OCI-LY7 (cell line): ENCODE results near the gene RAD51B. TPM values are rescaled to one million over a fixed set of nuclear protein-coding genes. Genes with fewer than 3 reads are reported as not detected.

Experiments
- BruUV-seq: library from RNA; stranded (reverse); fragments of 400-500 nt; replicated peaks from 2 replicates; lab custom pipeline; 2021; lab: Mats Ljungman, UMichigan
- CTCF ChIA-PET: fragments of 300-600 bp; sonication (Branson Sonifier 250); formaldehyde crosslinking; loops from one replicate; lab custom pipeline; 2022; ENCODE audit warnings: antibody characterized with exemption; ENCODE audit not compliant: unreplicated experiment; lab: Charles Lee
- POLR2A ChIA-PET: fragments of 300-600 bp; sonication (Branson Sonifier 250); formaldehyde crosslinking; loops from one replicate; lab custom pipeline; 2022; ENCODE audit warnings: antibody characterized with exemption; lab: Charles Lee
- DNase-seq: peaks from one replicate; pipeline ENCODE4 v3.0.0-alpha.2; 2015; ENCODE audit warnings: low spot score
- H2AFZ ChIP-seq: fragments of 200-600 bp; sonication (generic), shearing (Covaris generic); 2 replicates; pipeline ENCODE4 v1.6.1; 2014; ENCODE audit warnings: mild to moderate bottlenecking, antibody characterized with exemption, low read length, moderate library complexity
- H3K27ac ChIP-seq: fragments of 200-600 bp; sonication (generic); 2 replicates; pipeline ENCODE4 v1.5.1; 2014; ENCODE audit warnings: mixed run types, low read depth, mild to moderate bottlenecking, moderate library complexity, low read length, inconsistent platforms; ENCODE audit not compliant: poor library complexity, severe bottlenecking
- H3K36me3 ChIP-seq: fragments of 200-600 bp; sonication (generic); 2 replicates; pipeline ENCODE4 v1.6.1; 2014; ENCODE audit warnings: mild to moderate bottlenecking, antibody characterized with exemption, low read length, moderate library complexity, mixed read lengths; ENCODE audit not compliant: insufficient read depth
- H3K4me1 ChIP-seq: fragments of 200-600 bp; sonication (generic); 2 replicates; pipeline ENCODE4 v1.5.1; 2014; ENCODE audit warnings: mild to moderate bottlenecking, low read length; ENCODE audit not compliant: insufficient read depth, poor library complexity, severe bottlenecking
- H3K4me2 ChIP-seq: fragments of 200-600 bp; sonication (generic); 2 replicates; pipeline ENCODE4 v1.6.1; 2014; ENCODE audit warnings: mild to moderate bottlenecking, low read length
- H3K4me3 ChIP-seq: fragments of 200-600 bp; sonication (generic); 2 replicates; pipeline ENCODE4 v1.5.1; 2014; ENCODE audit warnings: mild to moderate bottlenecking, low read depth, low read length; ENCODE audit not compliant: poor library complexity, severe bottlenecking
- H3K79me2 ChIP-seq: fragments of 200-600 bp; sonication (generic); 2 replicates; pipeline ENCODE4 v1.6.1; 2016; ENCODE audit warnings: low read depth, mild to moderate bottlenecking, low read length, moderate library complexity, mixed read lengths; ENCODE audit not compliant: insufficient read depth
- H3K9me2 ChIP-seq: fragments of 200-600 bp; sonication (generic); 2 replicates; pipeline ENCODE4 v1.6.1; 2016; ENCODE audit warnings: mild to moderate bottlenecking, low read length, mixed read lengths; ENCODE audit not compliant: insufficient read depth
- H3K9me3 ChIP-seq: fragments of 200-600 bp; sonication (generic); 2 replicates; pipeline ENCODE4 v1.6.1; 2014; ENCODE audit warnings: mild to moderate bottlenecking, mixed run types, low read length, mixed read lengths
- H4K20me1 ChIP-seq: fragments of 200-600 bp; sonication (generic); 2 replicates; pipeline ENCODE4 v1.6.1; 2014; ENCODE audit warnings: mild to moderate bottlenecking, antibody characterized with exemption, low read length, moderate library complexity, mixed read lengths; ENCODE audit not compliant: insufficient read depth
- EZH2phosphoT487 ChIP-seq: fragments of 200-600 bp; sonication (generic); IDR thresholded peaks from 2 replicates; pipeline ENCODE4 v1.6.1; 2018; ENCODE audit warnings: low read depth, borderline replicate concordance, mild to moderate bottlenecking, mixed run types, antibody characterized with exemption, low read length, moderate library complexity, mixed read lengths
- intact Hi-C: fragments of 100-400 bp; cut with micrococcal nuclease; formaldehyde crosslinking; loops from one replicate; pipeline ENCODE4 v1.10.0; 2022; ENCODE audit not compliant: unreplicated experiment
- total RNA-seq, 2 experiments: library from RNA; depleted of rRNA in 1 of 2; stranded (reverse); fragments of >200 nt in 1 of 2; shearing (Covaris generic) in 1 of 2; gene quantifications; 2 replicates each; pipeline ENCODE4 v1.2.3, GENCODE V29; 2014 to 2022
- TF ChIP-seq, protein P1 (sequence below): fragments of 200-600 bp; sonication (generic); conservative IDR thresholded peaks from 2 replicates; pipeline ENCODE4 v1.5.1; 2014; ENCODE audit warnings: mild to moderate bottlenecking, antibody characterized with exemption, low read length, moderate library complexity, mixed read lengths

The RAD51B gene
- total RNA-seq, 2 experiments from 2014 or later, result 41.4 to 89.9 TPM

DNA sequence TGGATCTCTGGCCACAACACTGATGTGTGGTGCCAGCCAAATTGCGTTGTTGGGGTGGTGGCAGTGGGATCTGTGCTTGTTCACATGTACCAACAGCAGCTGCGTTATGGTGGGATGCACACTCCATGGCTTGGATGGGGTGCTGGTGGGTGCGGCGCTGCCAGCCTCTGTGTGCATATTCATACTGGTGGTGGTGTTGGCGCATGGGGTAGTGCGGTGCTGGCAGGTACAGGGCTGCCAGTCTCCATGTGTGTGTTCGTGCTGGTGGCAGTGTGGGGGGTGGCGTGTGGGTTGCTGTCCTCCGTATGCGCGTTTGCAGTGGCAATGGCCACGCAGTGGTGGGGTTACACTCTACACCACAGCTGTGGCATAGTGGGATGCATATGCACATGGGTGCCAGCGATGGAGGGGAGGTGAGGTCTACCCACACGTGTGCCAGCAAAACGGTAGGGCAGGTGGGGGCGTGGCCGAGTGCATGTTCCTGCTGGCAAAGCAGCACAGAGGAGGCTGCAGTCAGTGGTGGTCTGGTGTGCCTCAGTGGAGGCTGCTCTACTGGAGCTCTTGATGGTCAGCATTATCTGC is 26.5 kb downstream of the RAD51B start:
- H3K9me3 ChIP-seq, result no peaks in the 10 kb centered on the region
- H2AFZ ChIP-seq, result no peak overlapping the region
- no peaks in the 10 kb centered on the region; the same call in 1 of the 2 replicates for H3K36me3 ChIP-seq
- H3K27ac ChIP-seq, result no peak overlapping the region
- H3K79me2 ChIP-seq, result no peaks in the 10 kb centered on the region
- no peaks in the 10 kb centered on the region for H3K9me2 ChIP-seq
- no TSS peak for BruUV-seq
- no peaks in the 10 kb centered on the region for H4K20me1 ChIP-seq
- no peak for DNase-seq
- no peaks in the 10 kb centered on the region for H3K4me1 ChIP-seq
- no peak overlapping the region for H3K4me3 ChIP-seq
- CTCF ChIA-PET, result no interaction called here
- intact Hi-C loops, result no loop called here
- H3K4me2 ChIP-seq, result no peak overlapping the region
- POLR2A ChIA-PET, result no interaction called here
- TF ChIP-seq EZH2phosphoT487, result no peak
- TF ChIP-seq, protein P1, sequence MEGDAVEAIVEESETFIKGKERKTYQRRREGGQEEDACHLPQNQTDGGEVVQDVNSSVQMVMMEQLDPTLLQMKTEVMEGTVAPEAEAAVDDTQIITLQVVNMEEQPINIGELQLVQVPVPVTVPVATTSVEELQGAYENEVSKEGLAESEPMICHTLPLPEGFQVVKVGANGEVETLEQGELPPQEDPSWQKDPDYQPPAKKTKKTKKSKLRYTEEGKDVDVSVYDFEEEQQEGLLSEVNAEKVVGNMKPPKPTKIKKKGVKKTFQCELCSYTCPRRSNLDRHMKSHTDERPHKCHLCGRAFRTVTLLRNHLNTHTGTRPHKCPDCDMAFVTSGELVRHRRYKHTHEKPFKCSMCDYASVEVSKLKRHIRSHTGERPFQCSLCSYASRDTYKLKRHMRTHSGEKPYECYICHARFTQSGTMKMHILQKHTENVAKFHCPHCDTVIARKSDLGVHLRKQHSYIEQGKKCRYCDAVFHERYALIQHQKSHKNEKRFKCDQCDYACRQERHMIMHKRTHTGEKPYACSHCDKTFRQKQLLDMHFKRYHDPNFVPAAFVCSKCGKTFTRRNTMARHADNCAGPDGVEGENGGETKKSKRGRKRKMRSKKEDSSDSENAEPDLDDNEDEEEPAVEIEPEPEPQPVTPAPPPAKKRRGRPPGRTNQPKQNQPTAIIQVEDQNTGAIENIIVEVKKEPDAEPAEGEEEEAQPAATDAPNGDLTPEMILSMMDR, result no peak

DNA sequence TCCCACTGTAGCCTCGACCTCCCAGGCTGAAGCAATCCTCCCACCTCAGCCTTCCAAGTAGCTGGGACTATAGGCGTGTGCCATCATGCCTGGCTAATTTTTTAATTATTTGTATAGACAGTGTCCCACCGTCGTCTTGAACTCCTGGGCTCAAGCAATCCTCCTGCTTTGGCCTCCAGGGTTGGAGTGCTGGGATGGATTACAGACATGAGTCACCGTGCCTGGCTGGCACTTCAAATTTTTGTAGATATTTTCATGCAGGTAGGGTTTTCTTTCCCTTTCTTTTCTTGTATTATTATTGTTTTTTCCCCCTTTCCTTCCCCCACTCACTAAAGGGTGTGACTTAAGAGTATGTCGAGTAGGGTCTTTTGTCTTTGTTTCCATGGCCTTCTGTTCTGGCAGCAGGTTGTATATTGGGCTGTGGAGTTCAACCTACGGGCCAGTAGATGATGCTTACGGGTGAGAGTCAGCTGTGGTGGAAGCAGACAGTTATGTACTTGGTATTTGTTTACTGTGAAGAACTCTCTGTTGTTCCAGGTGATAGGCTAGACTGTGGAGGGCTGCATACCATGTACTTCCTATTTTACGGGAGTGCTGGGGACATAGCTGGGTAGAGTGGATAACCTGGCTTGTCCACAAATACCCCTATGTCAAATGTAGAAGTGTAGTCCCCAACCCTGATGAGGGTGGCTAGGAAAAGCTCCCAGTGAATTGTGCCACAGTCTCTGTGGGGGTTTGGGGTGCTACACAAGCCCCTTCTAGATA is 30.7 kb downstream of the RAD51B start:
- H3K9me3 ChIP-seq, result no peaks in the 10 kb centered on the region
- H3K27ac ChIP-seq, result no peak overlapping the region
- H2AFZ ChIP-seq, result no peak overlapping the region
- no peak for DNase-seq
- H3K79me2 ChIP-seq, result no peaks in the 10 kb centered on the region
- H3K36me3 ChIP-seq, result peaks cover 7% of the 10 kb centered on the region; the same call in 1 of the 2 replicates
- no TSS peak for BruUV-seq
- H3K4me3 ChIP-seq, result no peak overlapping the region
- no peaks in the 10 kb centered on the region for H3K9me2 ChIP-seq
- intact Hi-C loops, result no loop called here
- ChIA-PET CTCF (no interaction called here), POLR2A (interaction anchor here (0.7 to 0.9 kb wide), 2 partner anchors 9 to 13 kb away, joined by 3 read pairs; no protein-coding TSS in a partner anchor)
- no peak overlapping the region for H3K4me2 ChIP-seq
- TF ChIP-seq, protein P1, result no peak
- no peak for TF ChIP-seq EZH2phosphoT487
- H4K20me1 ChIP-seq, result no peaks in the 10 kb centered on the region
- no peaks in the 10 kb centered on the region for H3K4me1 ChIP-seq
